T-helper 1 cell treated with Interleukin-12 subunit alpha and Interleukin-12 subunit beta and Interleukin-4 antibody, amounts not matched to agents 30 μg/mL and 1 μg/mL, for 36 hours (primary cell): ENCODE measurements around the gene PTGIR.
A peak's percentile ranks its signal among the peaks of the same experiment; 100 is the strongest.

Experiments
- H3K27ac Mint-ChIP-seq: one replicate; pipeline ENCODE4 v1.8.0; 2021; ENCODE audit warnings: mild to moderate bottlenecking, mixed read lengths
- H3K27me3 Mint-ChIP-seq: one replicate; pipeline ENCODE4 v1.8.0; 2021; ENCODE audit warnings: low read depth, mixed read lengths
- H3K36me3 Mint-ChIP-seq: one replicate; pipeline ENCODE4 v1.8.0; 2021; ENCODE audit warnings: low read depth, mixed read lengths
- H3K4me1 Mint-ChIP-seq: one replicate; pipeline ENCODE4 v1.8.0; 2021; ENCODE audit warnings: low read depth, mixed read lengths
- H3K4me3 Mint-ChIP-seq: one replicate; pipeline ENCODE4 v1.8.0; 2021; ENCODE audit warnings: mild to moderate bottlenecking, moderate library complexity, mixed read lengths
- H3K9me3 Mint-ChIP-seq: one replicate; pipeline ENCODE4 v1.8.0; 2021; ENCODE audit warnings: mixed read lengths

Gene PTGIR

GRCh38 chr19:46648961-46649960, 24.4 kb upstream of the PTGIR start:
- Mint-ChIP-seq H3K36me3 (peaks cover 10% of the 10 kb centered on the region), H3K4me3 (no peak overlapping the region), H3K27ac (no peak overlapping the region), H3K4me1 (peaks cover 6% of the 10 kb centered on the region), H3K27me3 (peaks cover 63% of the 10 kb centered on the region), H3K9me3 (peaks cover 5% of the 10 kb centered on the region)

DNA sequence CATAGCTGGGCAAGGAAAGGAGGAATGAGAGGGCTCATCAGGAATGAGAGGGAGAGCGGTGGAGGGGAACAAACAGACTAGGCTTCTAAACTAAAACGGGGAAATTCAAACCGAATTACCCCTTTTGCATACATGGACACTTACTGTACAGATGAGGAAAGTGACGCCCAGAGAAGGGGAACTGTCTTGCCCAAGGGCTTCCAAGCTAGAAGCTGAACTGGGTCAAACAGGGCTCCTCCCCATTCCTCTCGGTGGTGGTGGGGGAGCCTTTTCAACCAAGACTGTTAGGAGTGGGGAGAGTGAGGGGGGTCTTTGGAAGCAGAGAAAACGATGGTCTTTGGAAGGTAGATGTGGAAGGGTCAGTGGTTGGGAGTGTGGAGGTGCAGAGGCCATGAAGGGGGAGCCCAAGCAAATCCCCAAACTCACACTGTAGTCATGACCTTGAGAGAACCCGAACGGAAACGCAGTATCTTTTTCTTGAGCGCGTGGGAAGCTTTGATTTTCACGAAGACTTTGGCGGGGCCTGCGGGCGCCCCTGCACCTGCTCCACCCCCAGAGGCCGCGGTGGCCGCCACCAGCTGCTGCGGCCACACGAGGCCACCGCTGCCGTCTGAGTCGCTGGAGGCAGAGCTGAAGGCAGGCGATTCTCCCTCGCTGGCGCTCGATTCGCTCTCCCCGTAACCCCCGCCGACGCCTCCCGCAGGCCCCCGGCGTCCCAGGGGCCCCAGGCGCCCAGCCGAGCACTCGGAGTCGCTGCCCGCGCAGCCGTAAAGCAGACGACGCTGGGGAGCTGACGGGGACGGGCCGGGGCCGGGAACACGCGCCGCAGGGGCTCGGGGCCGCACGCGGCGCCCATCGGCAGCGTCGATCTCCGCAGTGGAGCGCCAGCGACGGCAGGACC, 23.4 kb upstream of the PTGIR start:
- Mint-ChIP-seq H3K27me3 (peaks cover 58% of the 10 kb centered on the region), H3K4me3 (no peak overlapping the region), H3K36me3 (peaks cover 10% of the 10 kb centered on the region), H3K9me3 (peaks cover 5% of the 10 kb centered on the region), H3K4me1 (peaks cover 6% of the 10 kb centered on the region), H3K27ac (peak overlapping the region; percentile 52)

- Mint-ChIP-seq H3K4me1 (peaks cover 6% of the 10 kb centered on the region), H3K4me3 (no peak overlapping the region), H3K9me3 (peaks cover 5% of the 10 kb centered on the region), H3K27me3 (peaks cover 62% of the 10 kb centered on the region), H3K36me3 (peaks cover 10% of the 10 kb centered on the region), H3K27ac (no peak overlapping the region)
Measured at GRCh38 chr19:46646402-46646801, 21.5 kb upstream of the PTGIR start.

DNA sequence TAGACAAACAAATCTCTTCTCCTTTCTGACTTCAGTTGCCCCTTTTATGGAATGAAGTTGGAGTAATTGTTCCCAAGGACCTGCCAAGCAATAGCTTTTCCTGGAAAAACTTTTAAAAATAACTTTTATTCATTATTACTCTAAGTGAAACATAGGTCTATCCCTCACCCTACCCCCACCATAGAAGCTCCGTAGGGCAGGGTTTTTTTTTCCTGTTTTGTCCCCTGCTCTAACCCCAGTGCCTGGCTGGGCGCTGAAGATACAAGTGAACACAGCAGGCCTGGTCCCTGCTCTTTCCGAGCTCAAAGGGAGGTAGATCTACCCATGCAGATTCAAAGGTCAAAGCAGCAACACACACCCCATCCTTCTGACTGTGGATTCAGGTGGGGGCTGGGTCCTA, 19.8 kb upstream of the PTGIR start:
- H3K4me1 Mint-ChIP-seq, result peaks cover 7% of the 10 kb centered on the region
- H3K36me3 Mint-ChIP-seq, result peaks cover 8% of the 10 kb centered on the region
- H3K27me3 Mint-ChIP-seq, result peaks cover 55% of the 10 kb centered on the region
- no peak overlapping the region for H3K4me3 Mint-ChIP-seq
- peaks cover 5% of the 10 kb centered on the region for H3K9me3 Mint-ChIP-seq
- H3K27ac Mint-ChIP-seq, result no peak overlapping the region

- Mint-ChIP-seq H3K9me3 (no peaks in the 10 kb centered on the region), H3K27me3 (peaks cover 28% of the 10 kb centered on the region), H3K4me1 (peaks cover 1% of the 10 kb centered on the region), H3K4me3 (peak overlapping the region; percentile 26), H3K36me3 (peaks cover 2% of the 10 kb centered on the region), H3K27ac (peak overlapping the region; percentile 57)
Measured at GRCh38 chr19:46640656-46641055, 15.8 kb upstream of the PTGIR start.

DNA sequence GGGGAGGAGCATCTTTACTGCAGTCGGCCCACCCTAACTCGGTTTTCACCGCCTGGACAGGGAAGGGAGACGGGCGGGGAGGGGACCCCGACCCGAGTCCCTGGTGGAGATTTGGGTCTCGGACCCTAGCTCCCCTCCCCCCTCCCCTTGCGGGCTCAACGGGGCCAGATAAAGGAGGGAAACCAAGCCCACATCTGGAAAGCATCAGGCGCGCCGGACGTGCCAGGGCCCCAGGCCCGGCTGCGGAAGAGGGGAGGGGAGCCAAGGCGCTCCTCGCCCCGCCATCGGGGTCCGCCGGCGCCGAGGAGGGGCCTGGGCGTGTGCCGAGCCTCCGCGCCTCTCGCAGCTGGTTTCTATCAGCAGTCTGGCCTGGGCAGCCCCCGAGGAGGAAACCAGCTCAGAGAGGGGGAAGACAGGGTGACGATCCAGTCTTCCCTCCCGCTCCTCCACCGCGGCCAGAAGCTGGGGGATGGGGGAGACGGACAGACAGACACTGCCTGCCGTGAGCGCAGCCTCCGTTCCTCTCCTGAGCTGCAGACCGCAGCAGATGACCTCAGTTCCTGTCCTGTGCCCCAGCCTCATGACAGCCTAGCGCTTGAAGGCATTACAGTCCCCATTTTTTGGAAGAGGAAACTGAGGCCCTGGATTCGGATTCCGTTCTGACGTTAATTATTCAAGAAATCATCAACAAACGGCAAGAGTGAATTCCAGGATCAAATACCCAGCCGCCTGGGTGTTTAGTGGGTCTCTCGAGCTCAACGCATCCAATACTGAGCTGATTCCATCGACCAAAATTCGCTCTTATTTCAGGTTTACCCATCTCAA, 14.7 kb upstream of the PTGIR start:
- peak overlapping the region; percentile 8 for H3K27ac Mint-ChIP-seq
- peak overlapping the region; percentile 48 for H3K4me3 Mint-ChIP-seq
- H3K4me1 Mint-ChIP-seq, result peaks cover 6% of the 10 kb centered on the region
- no peaks in the 10 kb centered on the region for H3K9me3 Mint-ChIP-seq
- no peaks in the 10 kb centered on the region for H3K36me3 Mint-ChIP-seq
- peaks cover 21% of the 10 kb centered on the region for H3K27me3 Mint-ChIP-seq

DNA sequence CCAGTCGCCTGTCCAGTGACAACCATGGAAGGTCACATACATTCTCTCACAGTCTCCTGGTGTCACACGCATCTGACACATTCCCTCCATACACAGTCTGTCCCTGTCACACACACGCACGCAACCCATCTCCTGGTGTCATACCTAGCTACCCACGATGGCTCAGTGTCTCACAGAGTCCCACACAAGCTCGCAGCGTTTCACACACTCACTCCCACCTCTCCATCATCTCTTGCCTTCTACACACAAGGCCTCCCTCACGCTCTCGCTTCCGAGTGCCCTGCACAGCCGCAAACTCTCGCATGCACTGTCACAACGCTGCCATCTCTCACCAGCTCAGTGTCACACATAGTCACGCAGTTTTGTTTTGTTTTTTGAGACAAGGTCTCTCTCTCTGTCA, 12.3 kb upstream of the PTGIR start:
- H3K4me1 Mint-ChIP-seq, result peaks cover 17% of the 10 kb centered on the region
- H3K9me3 Mint-ChIP-seq, result no peaks in the 10 kb centered on the region
- peaks cover 9% of the 10 kb centered on the region for H3K27me3 Mint-ChIP-seq

GRCh38 chr19:46635920-46636761, 11.3 kb upstream of the PTGIR start, which contains the start of gene GNG8:
Gene GNG8 (minus strand): TSS chr19:46636202. CDS start chr19:46634682, 1,520 bp downstream.
- no peaks in the 10 kb centered on the region for H3K9me3 Mint-ChIP-seq
- peak within 1 kb of the TSS; percentile 64 for H3K4me3 Mint-ChIP-seq
- H3K27ac Mint-ChIP-seq, result peak within 1 kb of the TSS; percentile 43
- H3K4me1 Mint-ChIP-seq, result peaks cover 17% of the 10 kb centered on the region
- H3K27me3 Mint-ChIP-seq, result peaks cover 6% of the 10 kb centered on the region
- no peaks in the 10 kb centered on the region for H3K36me3 Mint-ChIP-seq

More for the DNA sequence above, 12.3 kb upstream of the PTGIR start:
- Mint-ChIP-seq H3K27ac (no peak overlapping the region), H3K36me3 (no peaks in the 10 kb centered on the region), H3K4me3 (no peak overlapping the region)

GRCh38 chr19:46634656-46635218, 9.8 kb upstream of the PTGIR start:
- H3K4me3 Mint-ChIP-seq, result peak overlapping the region; percentile 51
- no peaks in the 10 kb centered on the region for H3K36me3 Mint-ChIP-seq
- H3K27ac Mint-ChIP-seq, result no peak overlapping the region
- no peaks in the 10 kb centered on the region for H3K9me3 Mint-ChIP-seq
- H3K4me1 Mint-ChIP-seq, result peaks cover 17% of the 10 kb centered on the region
- no peaks in the 10 kb centered on the region for H3K27me3 Mint-ChIP-seq

DNA sequence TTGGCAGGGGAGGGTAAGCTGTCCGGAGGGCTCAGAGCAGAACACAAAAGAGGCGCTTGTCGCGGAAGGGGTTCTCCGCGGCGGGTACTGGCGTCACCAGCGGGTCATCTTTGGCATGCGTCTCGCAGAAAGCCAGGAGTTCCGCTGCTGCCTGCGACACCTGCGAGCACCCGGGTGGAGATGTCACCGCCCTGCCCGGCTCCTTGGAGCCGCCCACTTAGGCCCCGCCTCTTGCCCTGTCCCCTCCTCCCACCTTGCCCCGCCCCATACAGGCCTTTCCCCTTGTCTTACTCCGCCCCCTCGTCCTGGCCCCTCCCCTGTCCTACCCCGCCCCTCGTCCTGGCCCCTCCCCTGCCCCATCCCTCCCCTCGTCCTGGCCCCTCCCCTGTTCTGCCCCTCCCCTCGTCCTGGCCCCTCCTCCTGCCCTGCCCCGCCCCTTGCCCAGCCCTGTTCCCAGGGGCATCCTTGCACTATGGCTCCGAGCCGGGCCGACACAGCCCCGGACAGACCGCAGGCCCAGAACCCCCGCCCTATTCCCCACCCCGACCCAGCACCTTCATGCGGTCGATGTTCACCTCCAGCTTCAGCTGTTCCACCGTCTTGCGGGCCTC, 9.3 kb upstream of the PTGIR start:
- H3K36me3 Mint-ChIP-seq, result no peaks in the 10 kb centered on the region
- H3K4me3 Mint-ChIP-seq, result peak overlapping the region; percentile 82
- peak overlapping the region; percentile 85 for H3K27ac Mint-ChIP-seq
- no peaks in the 10 kb centered on the region for H3K27me3 Mint-ChIP-seq
- peaks cover 17% of the 10 kb centered on the region for H3K4me1 Mint-ChIP-seq
- no peaks in the 10 kb centered on the region for H3K9me3 Mint-ChIP-seq

- Mint-ChIP-seq H3K4me1 (peaks cover 20% of the 10 kb centered on the region), H3K27ac (peak overlapping the region; percentile 85), H3K9me3 (no peaks in the 10 kb centered on the region), H3K27me3 (no peaks in the 10 kb centered on the region), H3K36me3 (no peaks in the 10 kb centered on the region), H3K4me3 (peak overlapping the region; percentile 82)
Measured at GRCh38 chr19:46633130-46633529, 8.2 kb upstream of the PTGIR start.

DNA sequence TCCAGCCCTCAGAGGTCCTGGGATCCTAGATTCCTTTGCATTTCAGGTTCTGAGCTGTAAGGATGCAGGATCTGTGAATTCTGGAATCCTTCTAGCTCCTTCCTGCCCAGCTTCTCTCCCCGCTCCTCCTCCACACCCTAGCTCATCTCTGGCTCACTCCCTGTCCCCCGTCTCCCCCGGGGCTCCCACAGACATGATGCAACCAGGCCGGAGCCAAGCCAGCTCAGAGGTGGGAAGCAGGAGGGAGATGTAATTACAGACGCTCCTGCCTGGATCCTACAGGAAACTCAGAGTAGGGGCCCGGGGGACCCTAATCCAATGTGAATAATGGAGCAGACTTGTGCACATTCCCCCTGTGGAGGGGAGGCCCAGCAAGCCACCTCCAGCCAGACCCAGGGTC, 6.6 kb upstream of the PTGIR start:
- H3K4me3 Mint-ChIP-seq, result no peak overlapping the region
- peaks cover 20% of the 10 kb centered on the region for H3K4me1 Mint-ChIP-seq
- no peaks in the 10 kb centered on the region for H3K36me3 Mint-ChIP-seq
- H3K27ac Mint-ChIP-seq, result no peak overlapping the region
- H3K27me3 Mint-ChIP-seq, result no peaks in the 10 kb centered on the region
- no peaks in the 10 kb centered on the region for H3K9me3 Mint-ChIP-seq
